GM21737 (cell line): ENCODE measurements around the gene TBCCD1.
A peak's percentile ranks its signal among the peaks of the same experiment; 100 is the strongest.
"Not testable (repeated sequence)": the region's sequence is repeated elsewhere in the genome, so short reads cannot be mapped to it uniquely, and the experiment has no call there.

ENCODE experiments used
- ATAC-seq: cut with Tn5 transposase; IDR thresholded peaks from one replicate; pipeline ENCODE4 v1.9.1; 2021; ENCODE audit warnings: mild to moderate bottlenecking, moderate library complexity; ENCODE audit not compliant: unreplicated experiment

TBCCD1 gene

DNA sequence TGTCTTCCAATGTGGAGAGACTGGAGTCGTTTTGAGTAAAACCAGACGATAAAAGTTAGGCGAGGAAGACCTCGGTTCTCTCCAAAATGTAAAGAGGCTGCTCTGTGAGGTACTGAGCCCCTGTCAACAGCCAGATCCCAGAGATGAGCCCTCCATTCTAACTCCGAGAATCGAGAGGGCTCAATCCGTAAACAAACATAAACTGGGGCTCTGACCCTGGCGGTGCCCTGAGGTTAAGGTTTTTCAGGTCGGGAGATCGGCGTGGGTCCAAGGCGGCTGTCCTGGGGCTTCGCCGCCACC lies 417 bp downstream of the TBCCD1 start:
- peak; percentile 4 for ATAC-seq

GRCh38 chr3:186564586-186564985 lies 2.6 kb downstream of the TBCCD1 start:
- ATAC-seq = no peak

DNA sequence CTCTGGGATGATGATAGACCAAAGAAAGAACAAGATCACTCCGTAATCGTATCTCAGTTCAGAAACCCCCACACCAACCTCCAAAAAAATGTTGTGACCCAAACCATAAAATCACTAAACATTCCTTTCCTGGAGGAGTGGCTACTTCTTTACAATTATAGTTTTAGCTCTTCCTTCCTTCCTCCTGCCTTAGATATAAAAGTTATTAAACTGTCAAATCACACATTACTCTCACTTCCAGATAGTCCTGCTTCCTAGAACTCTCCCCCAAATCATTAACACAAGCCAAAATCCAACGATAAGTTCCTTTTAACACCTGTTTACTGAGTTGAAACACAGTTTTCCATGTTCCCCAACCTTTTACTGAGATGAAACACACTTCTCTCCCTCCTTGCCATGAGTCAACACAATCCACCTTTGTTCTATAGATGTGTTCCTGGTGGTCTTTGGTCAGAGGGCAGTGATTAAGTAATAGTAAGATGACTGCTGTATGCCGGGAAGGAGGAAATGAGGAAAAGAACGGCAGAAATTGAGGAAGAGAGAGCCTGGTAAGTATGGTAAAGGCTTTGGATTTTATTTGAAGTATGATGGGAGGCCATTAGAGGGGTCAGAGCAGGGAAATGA lies 14.6 kb downstream of the TBCCD1 start:
- ATAC-seq = no peak

- no peak for ATAC-seq
These were observed 15.8 kb downstream of the TBCCD1 start for GRCh38 chr3:186551387-186551786.

- no peak for ATAC-seq
These were observed 17.6 kb downstream of the TBCCD1 start for GRCh38 chr3:186549497-186549896.

GRCh38 chr3:186544281-186544680 lies 22.9 kb downstream of the TBCCD1 start, which contains the start of gene CRYGS:
TSS of gene CRYGS (minus strand) at chr3:186544380. CDS start at chr3:186544326, 54 bp downstream.
- no peak for ATAC-seq

GRCh38 chr3:186540835-186541226 lies 26.3 kb downstream of the TBCCD1 start:
- ATAC-seq = no peak

DNA sequence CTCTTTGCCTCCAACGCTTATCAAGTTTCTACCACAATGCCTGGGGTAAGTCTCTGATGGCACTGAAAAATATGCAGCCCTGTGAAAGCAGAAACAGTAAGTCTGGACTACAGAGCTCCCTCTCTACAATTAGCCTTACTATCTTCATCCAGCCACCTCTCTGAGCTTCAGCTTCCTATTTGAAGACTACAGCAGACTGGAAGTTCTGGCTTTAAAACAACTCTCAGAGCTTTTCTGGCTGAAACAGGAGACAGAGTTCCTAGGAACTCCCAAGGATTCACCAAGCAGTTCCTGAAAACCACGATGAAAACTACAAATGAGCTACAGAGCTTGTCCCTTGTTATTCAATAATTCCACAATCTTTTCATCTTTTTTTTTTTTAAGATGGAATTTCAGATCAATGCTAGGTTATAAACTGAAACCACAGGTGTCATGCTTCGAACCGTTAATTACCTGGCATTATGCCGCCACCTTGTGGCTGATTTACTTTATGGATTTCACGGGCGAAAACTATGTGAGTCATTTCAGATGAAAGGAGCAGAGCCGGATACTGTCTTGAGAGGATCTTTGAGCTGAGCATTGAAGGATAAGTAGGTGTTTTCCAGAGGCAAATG lies 26.8 kb downstream of the TBCCD1 start:
- no peak for ATAC-seq

DNA sequence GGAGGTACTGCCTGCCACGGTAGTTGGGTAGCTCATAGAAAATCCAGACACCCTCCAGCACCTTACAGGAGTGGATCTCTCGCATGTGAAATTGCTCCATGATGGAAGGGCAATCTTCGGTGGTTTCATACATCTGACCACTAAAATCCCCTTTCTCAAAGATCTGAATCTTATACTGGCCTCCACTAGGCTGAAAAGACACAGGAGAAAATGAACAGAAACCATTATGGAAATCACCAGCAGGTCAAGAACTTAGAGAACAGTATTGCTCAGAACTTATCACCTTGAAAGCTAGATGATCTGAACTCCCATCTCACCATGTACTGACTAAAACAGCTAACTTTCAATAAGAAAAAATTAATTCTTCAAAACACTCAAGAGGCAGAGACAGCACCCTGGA lies 28.4 kb downstream of the TBCCD1 start:
- ATAC-seq = no peak

- no peak for ATAC-seq
These were observed 30.0 kb downstream of the TBCCD1 start for GRCh38 chr3:186536883-186537844.

GRCh38 chr3:186534113-186534669 lies 32.9 kb downstream of the TBCCD1 start:
- peak; percentile 83 for ATAC-seq

DNA sequence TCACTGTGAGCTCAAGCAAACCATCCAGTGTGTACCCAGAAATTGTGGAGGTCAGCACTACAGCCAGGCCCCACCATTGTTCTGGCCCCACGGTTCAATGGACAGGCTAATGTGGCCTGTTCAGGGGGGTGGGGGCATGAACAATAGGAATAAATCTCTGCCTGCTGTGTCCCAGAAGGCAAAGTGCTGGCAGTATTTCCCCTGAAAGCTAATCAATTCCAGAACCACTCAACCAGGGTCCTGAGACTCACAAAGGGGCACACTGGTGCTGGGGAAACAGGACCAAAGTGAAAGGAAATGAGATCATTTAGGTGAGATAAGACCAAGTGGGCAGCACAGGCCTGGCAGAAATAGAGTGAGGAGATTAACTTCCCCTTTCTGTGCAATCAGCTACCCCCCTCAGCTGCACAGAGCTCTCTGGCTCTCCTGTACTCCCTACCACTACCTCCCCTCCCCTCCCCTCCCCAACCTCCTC lies 34.5 kb downstream of the TBCCD1 start:
- ATAC-seq = peak; percentile 58

GRCh38 chr3:186531694-186532093 lies 35.4 kb downstream of the TBCCD1 start:
- not testable (repeated sequence) for ATAC-seq

DNA sequence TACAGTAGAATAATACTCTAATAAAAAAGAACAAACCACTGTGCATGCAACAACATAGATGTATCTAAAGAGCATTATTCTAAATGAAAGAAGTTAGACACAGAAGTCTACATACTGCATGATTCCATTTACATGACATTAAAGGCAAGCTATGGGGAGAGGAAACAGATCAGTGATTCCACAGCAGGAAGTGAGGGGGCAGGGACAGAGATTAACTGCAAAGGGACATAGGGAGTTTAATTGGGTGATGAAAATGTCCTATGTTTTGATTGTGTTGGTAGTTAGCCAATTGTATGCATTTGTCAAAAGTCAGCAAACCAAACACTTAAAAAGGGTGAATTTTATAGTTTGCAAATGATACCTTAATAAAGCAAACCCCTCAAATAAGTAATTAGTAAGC lies 36.7 kb downstream of the TBCCD1 start:
- ATAC-seq = no peak

GRCh38 chr3:186529201-186529999 lies 37.7 kb downstream of the TBCCD1 start:
- no peak for ATAC-seq

DNA sequence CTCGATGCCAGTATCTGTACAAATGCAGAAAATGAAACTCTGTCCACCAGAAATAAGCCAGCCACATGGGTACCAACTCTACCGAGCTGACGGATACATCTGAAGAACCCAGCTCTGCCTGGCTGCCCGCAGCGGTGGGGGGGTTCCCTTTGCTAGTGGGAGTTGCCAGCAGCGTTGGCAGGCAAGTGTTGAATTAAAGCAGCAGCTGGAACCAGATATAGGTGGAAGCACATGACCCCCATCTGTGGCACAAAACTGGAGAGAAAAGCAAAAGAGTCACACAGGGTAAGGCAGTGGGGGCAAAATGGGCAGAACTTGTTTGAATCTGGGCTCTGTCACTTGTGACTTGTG lies 40.9 kb downstream of the TBCCD1 start:
- ATAC-seq = no peak

GRCh38 chr3:186525369-186526255 lies 41.5 kb downstream of the TBCCD1 start:
- no peak for ATAC-seq

DNA sequence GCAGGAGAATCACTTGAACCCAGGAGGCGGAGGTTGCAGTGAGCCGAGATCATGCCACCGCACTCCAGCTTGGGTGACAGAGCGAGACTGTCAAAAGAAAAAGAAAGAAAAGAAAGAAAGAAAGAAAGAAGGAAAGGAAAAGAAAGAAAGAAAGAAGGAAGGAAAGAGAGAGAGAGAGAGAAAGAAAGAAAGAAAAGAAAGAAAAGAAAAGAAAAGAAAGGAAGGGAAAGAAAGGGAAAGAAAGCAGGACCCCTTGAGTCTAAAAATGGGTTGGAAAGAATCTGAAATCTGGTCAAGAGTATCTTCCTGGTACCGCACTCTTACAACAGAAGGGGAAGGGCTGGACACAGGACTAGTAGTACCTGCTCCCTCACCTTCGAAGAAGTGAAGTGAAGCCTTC lies 42.5 kb downstream of the TBCCD1 start:
- ATAC-seq = no peak

DNA sequence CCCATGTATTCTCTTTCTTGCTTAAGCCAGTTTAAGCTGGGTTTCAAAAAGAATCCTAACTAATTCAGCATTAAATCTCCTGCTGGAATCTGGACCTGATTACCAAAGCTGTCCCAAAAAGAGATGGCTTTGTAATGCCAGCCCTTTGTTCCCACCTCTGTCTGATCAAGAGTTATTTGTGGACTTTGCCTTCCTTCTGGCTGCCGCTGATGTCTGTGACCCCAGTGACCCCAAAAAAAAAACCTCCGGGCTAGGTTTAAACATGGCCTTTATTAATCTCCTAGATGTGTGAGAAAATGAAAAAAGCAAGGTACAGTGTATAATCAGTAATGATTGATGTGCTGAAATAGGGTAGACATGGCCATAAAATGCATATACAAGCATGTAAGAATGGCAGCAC lies 43.7 kb downstream of the TBCCD1 start:
- no peak for ATAC-seq

DNA sequence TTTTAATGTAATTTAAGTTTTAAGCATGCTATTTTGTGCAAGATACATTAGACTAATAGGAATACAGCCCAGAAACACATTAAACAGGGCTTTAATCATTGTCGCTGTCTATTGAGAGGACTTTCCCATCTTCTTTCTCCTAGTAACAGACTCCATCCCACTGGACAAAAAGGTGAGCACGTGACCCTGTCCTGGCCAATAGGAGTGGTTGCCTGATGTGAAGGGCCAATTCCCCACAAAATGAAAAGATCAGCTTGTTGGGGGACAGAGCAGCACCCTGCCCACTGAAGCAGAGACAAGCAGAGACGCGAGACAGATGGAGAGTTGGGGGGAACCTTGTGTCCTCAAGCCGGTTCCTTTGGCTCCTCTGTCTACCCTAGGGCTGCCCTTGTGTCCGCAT lies 44.1 kb downstream of the TBCCD1 start:
- no peak for ATAC-seq
